GM23338 (cell line): Measurements from ENCODE around the gene BCAR3.

Experiments
- CREB1 ChIP-seq: fragments of 250-450 bp; sonication (Bioruptor Pico); IDR thresholded peaks from 2 replicates; pipeline ENCODE4 v1.5.0; 2020; ENCODE audit warnings: low read depth, mild to moderate bottlenecking, moderate library complexity
- CTCF ChIP-seq, 2 experiments: fragments of 200-600 bp in 1 of 2; sonication (generic) in 1 of 2; conservative IDR thresholded peaks; 2 replicates each; pipeline versions ENCODE4 v1.5.1 to v1.6.1; 2016 to 2017; ENCODE audit warnings: antibody characterized with exemption in 2 of 2, low read depth in 2 of 2, mild to moderate bottlenecking in 2 of 2, moderate library complexity in 1 of 2
- EZH2 ChIP-seq: fragments of 200-600 bp; sonication (generic); IDR thresholded peaks from one replicate; pipeline ENCODE4 v1.8.0; 2017; ENCODE audit warnings: antibody characterized with exemption, mild to moderate bottlenecking, low read depth; ENCODE audit not compliant: unreplicated experiment
- POLR2AphosphoS5 ChIP-seq: IDR thresholded peaks from 2 replicates; pipeline ENCODE4 v1.6.1; 2016; ENCODE audit warnings: antibody characterized with exemption, low read depth

DNA sequence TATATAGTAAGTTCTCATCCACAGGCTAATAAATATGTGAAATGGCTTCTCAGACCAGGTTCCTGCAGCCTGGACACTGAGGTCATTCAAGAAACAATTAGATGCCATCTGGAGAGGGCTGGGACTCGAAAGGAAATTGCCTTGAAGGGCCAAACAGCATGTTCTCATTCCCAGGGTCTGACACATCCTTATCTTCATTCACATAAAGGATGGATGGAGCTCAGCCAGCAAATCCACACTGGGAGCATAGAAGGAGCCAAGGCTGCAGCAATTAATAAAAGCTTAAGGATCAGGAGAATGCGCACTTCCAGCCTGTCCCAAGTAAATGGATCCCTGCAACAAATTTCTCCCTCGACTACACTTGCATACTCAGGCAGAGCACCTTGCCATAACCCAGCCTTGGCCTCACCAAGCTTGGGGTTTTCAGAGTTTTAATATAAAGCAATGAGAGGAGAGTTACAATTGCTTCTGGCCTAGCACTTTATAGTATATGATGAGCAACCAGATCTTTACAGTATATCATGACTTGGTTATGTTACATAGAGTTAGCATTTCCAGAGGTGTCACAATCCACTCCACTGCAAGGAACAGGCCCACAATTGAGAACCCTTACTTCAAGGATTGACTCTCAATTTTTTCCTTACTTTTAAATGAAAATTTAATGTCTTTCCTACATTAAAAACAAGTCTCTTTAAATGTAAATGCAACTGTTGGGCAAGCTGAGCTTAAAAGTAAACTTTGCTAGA, 55.9 kb downstream of the BCAR3 start:
- TF ChIP-seq EZH2, result no peak
- no peak for TF ChIP-seq POLR2AphosphoS5
- no peak for TF ChIP-seq CREB1 (CRISPR knock-in tag)
- TF ChIP-seq CTCF (conservative IDR thresholded peaks at IDR 0.05; ENCODE audit: low read depth in 2 of 2), result no peak
